ENCODE measurements around the gene PLIN1. TPM values are rescaled to one million over a fixed set of nuclear protein-coding genes. Genes with fewer than 3 reads are reported as not detected.

PLIN1 gene
- polyA plus RNA-seq, 4 donors, result 0.44 to 18.0 (median 4.8) TPM

GRCh38 chr15:89645680-89646079 lies 33.5 kb downstream of the PLIN1 start:
- no peak for DNase-seq
- peaks cover 0 to 11% (median 0%) of the 10 kb centered on the region in 3 donors for H3K36me3 ChIP-seq (ENCODE audit: control insufficient read depth in 3 of 3, insufficient read depth in 2 of 3, low read depth in 1 of 3, low read length in 3 of 3)
- no peak overlapping the region for H3K4me3 ChIP-seq (ENCODE audit: low read depth in 1 of 3, low read length in 3 of 3)
- H3K9me3 ChIP-seq (ENCODE audit: control insufficient read depth in 2 of 2, insufficient read depth in 1 of 2, low read depth in 1 of 2, low read length in 1 of 2), result no peaks in the 10 kb centered on the region
- H3K4me1 ChIP-seq (ENCODE audit: control insufficient read depth in 3 of 3, insufficient read depth in 2 of 3, low read depth in 1 of 3, low read length in 2 of 3), result no peaks in the 10 kb centered on the region
- 89 to 92% (median 91%) methylated on average over 8 of the region's 8 CpGs for WGBS, 3 donors
- no peak for FAIRE-seq
- H3K27me3 ChIP-seq (ENCODE audit: control insufficient read depth in 3 of 3, insufficient read depth in 3 of 3, low read length in 3 of 3), result no peaks in the 10 kb centered on the region
- no peak overlapping the region for H3K27ac ChIP-seq (ENCODE audit: low read depth in 1 of 3, low read length in 2 of 3)

GRCh38 chr15:89642106-89642505 lies 37.1 kb downstream of the PLIN1 start:
- no peak overlapping the region for H3K27ac ChIP-seq (ENCODE audit: low read depth in 1 of 3, low read length in 2 of 3)
- FAIRE-seq, result no peak
- no peak overlapping the region for H3K4me3 ChIP-seq (ENCODE audit: low read depth in 1 of 3, low read length in 3 of 3)

GRCh38 chr15:89641053-89641452 lies 38.1 kb downstream of the PLIN1 start:
- no peaks in the 10 kb centered on the region for H3K27me3 ChIP-seq (ENCODE audit: control insufficient read depth in 3 of 3, insufficient read depth in 3 of 3, low read length in 3 of 3)
- DNase-seq, result no peak
- no peaks in the 10 kb centered on the region for H3K9me3 ChIP-seq (ENCODE audit: control insufficient read depth in 2 of 2, insufficient read depth in 1 of 2, low read depth in 1 of 2, low read length in 1 of 2)
- H3K27ac ChIP-seq (ENCODE audit: low read depth in 1 of 3, low read length in 2 of 3), result no peak overlapping the region
- no peak for FAIRE-seq
- no peaks in the 10 kb centered on the region for H3K4me1 ChIP-seq (ENCODE audit: control insufficient read depth in 3 of 3, insufficient read depth in 2 of 3, low read depth in 1 of 3, low read length in 2 of 3)
- no peak overlapping the region for H3K4me3 ChIP-seq (ENCODE audit: low read depth in 1 of 3, low read length in 3 of 3)
- H3K36me3 ChIP-seq (ENCODE audit: control insufficient read depth in 3 of 3, insufficient read depth in 2 of 3, low read depth in 1 of 3, low read length in 3 of 3), result peaks cover 0 to 14% (median 0%) of the 10 kb centered on the region in 3 donors
- WGBS, 3 donors, result 79 to 87% (median 80%) methylated on average over 5 of the region's 5 CpGs

More at GRCh38 chr15:89642106-89642505, 37.1 kb downstream of the PLIN1 start:
- Histone ChIP-seq H3K27me3 (ENCODE audit: control insufficient read depth in 3 of 3, insufficient read depth in 3 of 3, low read length in 3 of 3) (no peaks in the 10 kb centered on the region), H3K9me3 (ENCODE audit: control insufficient read depth in 2 of 2, insufficient read depth in 1 of 2, low read depth in 1 of 2, low read length in 1 of 2) (no peaks in the 10 kb centered on the region), H3K36me3 (ENCODE audit: control insufficient read depth in 3 of 3, insufficient read depth in 2 of 3, low read depth in 1 of 3, low read length in 3 of 3) (peaks cover 0 to 14% (median 0%) of the 10 kb centered on the region in 3 donors), H3K4me1 (ENCODE audit: control insufficient read depth in 3 of 3, insufficient read depth in 2 of 3, low read depth in 1 of 3, low read length in 2 of 3) (no peaks in the 10 kb centered on the region)
- 85 to 93% (median 89%) methylated on average over 16 of the region's 16 CpGs for WGBS, 3 donors
- no peak for DNase-seq

- 95 to 98% (median 97%) methylated on average over 5 of the region's 5 CpGs for WGBS, 3 donors
- DNase-seq, result no peak
- FAIRE-seq, result no peak
- Histone ChIP-seq H3K4me3 (ENCODE audit: low read depth in 1 of 3, low read length in 3 of 3) (no peak overlapping the region), H3K4me1 (ENCODE audit: control insufficient read depth in 3 of 3, insufficient read depth in 2 of 3, low read depth in 1 of 3, low read length in 2 of 3) (no peaks in the 10 kb centered on the region), H3K27me3 (ENCODE audit: control insufficient read depth in 3 of 3, insufficient read depth in 3 of 3, low read length in 3 of 3) (no peaks in the 10 kb centered on the region), H3K27ac (ENCODE audit: low read depth in 1 of 3, low read length in 2 of 3) (no peak overlapping the region), H3K9me3 (ENCODE audit: control insufficient read depth in 2 of 2, insufficient read depth in 1 of 2, low read depth in 1 of 2, low read length in 1 of 2) (no peaks in the 10 kb centered on the region), H3K36me3 (ENCODE audit: control insufficient read depth in 3 of 3, insufficient read depth in 2 of 3, low read depth in 1 of 3, low read length in 3 of 3) (peaks cover 0 to 9% (median 0%) of the 10 kb centered on the region in 3 donors)
These were observed 38.9 kb downstream of the PLIN1 start for GRCh38 chr15:89640245-89640644.

GRCh38 chr15:89633585-89633984 lies 45.6 kb downstream of the PLIN1 start:
- no peak for FAIRE-seq
- H3K9me3 ChIP-seq (ENCODE audit: control insufficient read depth in 2 of 2, insufficient read depth in 1 of 2, low read depth in 1 of 2, low read length in 1 of 2), result peaks cover 0 to 5% of the 10 kb centered on the region in 2 donors
- no peak overlapping the region for H3K4me3 ChIP-seq (ENCODE audit: low read depth in 1 of 3, low read length in 3 of 3)
- H3K36me3 ChIP-seq (ENCODE audit: control insufficient read depth in 3 of 3, insufficient read depth in 2 of 3, low read depth in 1 of 3, low read length in 3 of 3), result peaks cover 0 to 39% (median 0%) of the 10 kb centered on the region in 3 donors
- no peaks in the 10 kb centered on the region for H3K4me1 ChIP-seq (ENCODE audit: control insufficient read depth in 3 of 3, insufficient read depth in 2 of 3, low read depth in 1 of 3, low read length in 2 of 3)
- no peak for DNase-seq
- no peak overlapping the region for H3K27ac ChIP-seq (ENCODE audit: low read depth in 1 of 3, low read length in 2 of 3)
- 92 to 96% (median 94%) methylated on average over 20 to 23 of the region's 23 CpGs for WGBS, 3 donors
- no peaks in the 10 kb centered on the region for H3K27me3 ChIP-seq (ENCODE audit: control insufficient read depth in 3 of 3, insufficient read depth in 3 of 3, low read length in 3 of 3)

GRCh38 chr15:89632563-89633430 lies 46.4 kb downstream of the PLIN1 start:
- H3K36me3 ChIP-seq (ENCODE audit: control insufficient read depth in 3 of 3, insufficient read depth in 2 of 3, low read depth in 1 of 3, low read length in 3 of 3), result peaks cover 0 to 46% (median 0%) of the 10 kb centered on the region in 3 donors
- WGBS, 3 donors, result 94 to 95% (median 95%) methylated on average over 15 to 18 of the region's 18 CpGs
- no peak for DNase-seq

GRCh38 chr15:89631902-89632264 lies 47.3 kb downstream of the PLIN1 start:
- no peaks in the 10 kb centered on the region for H3K27me3 ChIP-seq (ENCODE audit: control insufficient read depth in 3 of 3, insufficient read depth in 3 of 3, low read length in 3 of 3)
- DNase-seq, result no peak
- H3K27ac ChIP-seq (ENCODE audit: low read depth in 1 of 3, low read length in 2 of 3), result no peak overlapping the region
- FAIRE-seq, result no peak
- WGBS, 3 donors, result 80 to 90% (median 86%) methylated on average over 8 to 10 of the region's 10 CpGs
- H3K9me3 ChIP-seq (ENCODE audit: control insufficient read depth in 2 of 2, insufficient read depth in 1 of 2, low read depth in 1 of 2, low read length in 1 of 2), result peaks cover 0 to 5% of the 10 kb centered on the region in 2 donors
- H3K36me3 ChIP-seq (ENCODE audit: control insufficient read depth in 3 of 3, insufficient read depth in 2 of 3, low read depth in 1 of 3, low read length in 3 of 3), result peaks cover 0 to 54% (median 2%) of the 10 kb centered on the region in 3 donors
- H3K4me3 ChIP-seq (ENCODE audit: low read depth in 1 of 3, low read length in 3 of 3), result no peak overlapping the region
- H3K4me1 ChIP-seq (ENCODE audit: control insufficient read depth in 3 of 3, insufficient read depth in 2 of 3, low read depth in 1 of 3, low read length in 2 of 3), result no peaks in the 10 kb centered on the region

More at GRCh38 chr15:89632563-89633430, 46.4 kb downstream of the PLIN1 start:
- no peak for FAIRE-seq
- Histone ChIP-seq H3K9me3 (ENCODE audit: control insufficient read depth in 2 of 2, insufficient read depth in 1 of 2, low read depth in 1 of 2, low read length in 1 of 2) (peaks cover 0 to 5% of the 10 kb centered on the region in 2 donors), H3K27ac (ENCODE audit: low read depth in 1 of 3, low read length in 2 of 3) (no peak overlapping the region), H3K4me3 (ENCODE audit: low read depth in 1 of 3, low read length in 3 of 3) (no peak overlapping the region), H3K4me1 (ENCODE audit: control insufficient read depth in 3 of 3, insufficient read depth in 2 of 3, low read depth in 1 of 3, low read length in 2 of 3) (no peaks in the 10 kb centered on the region), H3K27me3 (ENCODE audit: control insufficient read depth in 3 of 3, insufficient read depth in 3 of 3, low read length in 3 of 3) (no peaks in the 10 kb centered on the region)

- FAIRE-seq, result no peak
- H3K4me1 ChIP-seq (ENCODE audit: control insufficient read depth in 3 of 3, insufficient read depth in 2 of 3, low read depth in 1 of 3, low read length in 2 of 3), result no peaks in the 10 kb centered on the region
- H3K27me3 ChIP-seq (ENCODE audit: control insufficient read depth in 3 of 3, insufficient read depth in 3 of 3, low read length in 3 of 3), result no peaks in the 10 kb centered on the region
- peaks cover 0 to 5% of the 10 kb centered on the region in 2 donors for H3K9me3 ChIP-seq (ENCODE audit: control insufficient read depth in 2 of 2, insufficient read depth in 1 of 2, low read depth in 1 of 2, low read length in 1 of 2)
- H3K4me3 ChIP-seq (ENCODE audit: low read depth in 1 of 3, low read length in 3 of 3), result no peak overlapping the region
- DNase-seq, result no peak
- 92 to 94% (median 93%) methylated on average over 30 of the region's 30 CpGs for WGBS, 3 donors
- H3K27ac ChIP-seq (ENCODE audit: low read depth in 1 of 3, low read length in 2 of 3), result no peak overlapping the region
- H3K36me3 ChIP-seq (ENCODE audit: control insufficient read depth in 3 of 3, insufficient read depth in 2 of 3, low read depth in 1 of 3, low read length in 3 of 3), result peaks cover 0 to 57% (median 2%) of the 10 kb centered on the region in 3 donors
These were observed 47.9 kb downstream of the PLIN1 start for GRCh38 chr15:89630974-89631901.

All from small intestine (tissue), 7 donors.